K562 treated with DMSO at 1 percent for 24 hours (cell line): ENCODE measurements around the gene NAA25. TPM values are rescaled to one million over a fixed set of nuclear protein-coding genes. Genes with fewer than 3 reads are reported as not detected.

Experiments used
- total RNA-seq: library from RNA; unstranded; fragments of 300-600 nt; gene quantifications from 2 replicates; pipeline ENCODE4 v1.2.3, GENCODE V29; 2022; ENCODE audit warnings: low read depth; ENCODE audit not compliant: insufficient read depth

The NAA25 gene
- total RNA-seq = 8.4 and 13.8 TPM in 2 replicates

DNA sequence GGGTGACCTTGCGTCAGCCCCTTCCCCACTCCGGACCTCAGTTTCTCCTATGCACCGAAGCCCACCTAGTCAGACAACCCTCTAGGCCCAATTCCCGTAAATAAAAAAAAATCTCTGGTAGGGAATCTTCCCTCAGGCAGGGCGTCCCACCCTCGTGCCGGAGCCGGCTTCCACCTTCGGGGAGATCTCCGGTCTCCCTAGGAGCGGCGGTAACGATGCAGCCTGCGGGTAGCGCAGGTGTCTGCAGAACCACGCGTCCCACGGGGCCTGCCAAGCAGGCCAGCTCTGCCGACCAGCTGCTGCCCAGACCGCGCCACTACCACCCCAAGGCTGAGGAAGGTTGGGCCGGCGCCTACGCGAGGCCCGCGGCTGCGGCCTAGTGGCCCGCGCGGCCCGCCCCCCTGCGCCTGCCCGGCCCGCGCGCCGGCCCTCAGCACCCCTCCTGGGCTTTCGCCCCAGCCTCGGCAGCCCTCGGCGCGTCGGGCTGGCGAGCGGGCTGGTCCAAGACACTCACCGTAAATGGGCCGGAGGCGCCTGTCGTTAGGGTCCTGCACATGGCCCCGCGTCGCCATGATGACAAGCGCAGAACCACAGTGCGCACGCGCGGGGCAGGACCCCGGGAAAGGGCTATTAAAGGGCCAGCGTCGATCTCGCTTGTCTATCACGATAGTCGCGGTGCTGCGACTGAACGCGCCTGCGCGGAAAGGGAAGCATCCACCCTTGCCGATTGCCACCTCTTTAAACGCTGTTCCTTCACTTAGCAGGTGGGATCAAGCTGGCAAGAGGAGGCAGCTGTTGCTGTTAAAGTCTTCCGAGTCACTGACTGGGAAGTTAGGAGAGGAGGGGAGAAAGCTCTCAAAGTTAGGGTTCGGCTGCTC lies at the start of gene NAA25:
Gene NAA25 (minus strand): TSS at position 582 of the 878 bp plus-strand sequence. CDS start 10 bp downstream, at position 572.

DNA sequence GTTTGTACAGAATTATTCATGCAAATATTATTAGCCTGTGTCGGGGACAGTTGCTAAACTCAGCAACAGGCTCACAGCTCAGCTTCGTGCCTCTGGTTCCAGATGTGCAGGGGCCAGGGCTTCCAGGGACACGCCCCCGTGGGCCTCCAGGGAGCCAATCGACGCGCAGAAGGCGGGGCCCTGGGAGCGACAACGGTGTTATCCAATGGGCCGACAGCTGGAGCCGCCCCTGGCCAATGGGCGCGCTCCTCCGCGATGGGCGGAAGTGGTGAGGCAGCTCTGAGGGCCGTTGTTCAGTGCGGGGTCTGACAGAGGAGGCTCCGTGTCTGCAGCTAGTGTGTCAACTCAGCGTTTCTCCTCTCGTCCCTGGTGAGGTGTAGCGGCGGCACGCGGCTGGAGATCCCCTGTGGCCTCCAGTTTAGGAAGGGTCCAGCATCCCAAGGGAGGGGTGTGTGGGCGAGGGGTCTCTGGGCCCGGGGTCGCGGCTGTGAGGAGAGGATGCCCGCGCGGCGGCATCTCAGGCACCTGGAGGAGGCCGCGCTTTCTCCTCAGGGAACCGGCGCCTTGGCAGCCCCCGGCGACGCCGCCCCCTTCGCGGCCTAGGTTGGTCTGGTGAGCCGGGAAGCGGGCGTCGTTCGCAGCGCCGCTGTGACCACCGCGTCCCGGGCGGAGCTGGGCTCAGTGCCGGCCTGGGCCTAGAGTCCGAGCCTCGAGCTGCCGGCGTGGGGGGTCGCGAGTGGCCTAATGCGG lies 16.8 kb upstream of the NAA25 start, which contains the start of gene TRAFD1:
Gene TRAFD1 (plus strand): TSS at position 311 of the 750 bp plus-strand sequence. CDS start 4,963 bp downstream, outside the sequence.

DNA sequence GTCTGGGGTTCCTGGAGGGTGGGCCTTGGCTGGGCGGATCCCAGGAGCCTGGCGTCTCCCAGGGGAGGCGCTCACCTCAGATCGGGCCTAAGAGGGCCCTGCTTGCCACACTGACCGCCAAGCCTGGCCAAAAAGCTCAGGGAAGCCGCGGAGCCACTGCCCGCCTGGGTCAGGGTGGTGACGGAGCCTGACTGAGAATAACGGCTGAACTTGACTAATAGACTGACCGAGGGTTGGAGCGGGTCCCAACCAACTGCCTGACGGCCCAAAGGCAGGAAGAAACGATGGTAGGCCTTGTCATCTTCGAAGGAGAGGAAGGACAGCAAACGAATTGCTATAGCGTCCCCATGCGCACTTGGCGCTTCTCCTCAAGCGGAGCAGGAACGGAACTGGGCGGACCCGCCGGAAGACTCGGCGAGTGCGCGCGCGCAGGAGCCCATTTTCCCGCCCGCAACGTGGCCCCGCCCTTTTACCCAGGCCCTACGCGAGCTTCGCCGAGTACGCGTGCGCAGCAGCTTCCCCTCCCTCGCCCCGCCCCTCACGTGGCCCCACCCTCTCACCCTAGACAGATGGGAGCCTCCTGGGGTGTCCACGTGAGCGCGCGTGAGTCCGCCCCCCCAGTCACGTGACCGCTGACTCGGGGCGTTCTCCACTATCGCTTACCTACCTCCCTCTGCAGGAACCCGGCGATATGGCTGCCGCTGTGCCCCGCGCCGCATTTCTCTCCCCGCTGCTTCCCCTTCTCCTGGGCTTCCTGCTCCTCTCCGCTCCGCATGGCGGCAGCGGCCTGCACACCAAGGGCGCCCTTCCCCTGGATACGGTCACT lies 95.6 kb downstream of the NAA25 start, which contains the start of the genes ERP29 and TMEM116:
Gene ERP29 (plus strand): TSS at position 652 of the 826 bp plus-strand sequence. CDS start 40 bp downstream, at position 692.
Gene TMEM116 (minus strand): TSS at position 391 of the 826 bp plus-strand sequence. CDS start 7,895 bp downstream, outside the sequence.

Other genes with a start within 250 kb of the NAA25 start
- 10.3 and 13.3 TPM in 2 replicates for gene TMEM116, start 95.6 kb downstream of the NAA25 start, total RNA-seq
- gene ERP29, start 95.4 kb downstream of the NAA25 start, total RNA-seq = 210 and 216 TPM in 2 replicates
- 83.0 and 95.3 TPM in 2 replicates for gene TRAFD1, start 16.8 kb upstream of the NAA25 start, total RNA-seq